GM12878 (cell line): ENCODE data around the gene MTFP1. TPM values are rescaled to one million over a fixed set of nuclear protein-coding genes. Genes with fewer than 3 reads are reported as not detected.

Experiments
- ATAC-seq: fragments of 200-7000 bp; cut with Tn5 transposase; 3 replicates; pipeline ENCODE4 v1.9.1; 2020; ENCODE audit warnings: mild to moderate bottlenecking, moderate library complexity
- BruUV-seq: library from RNA; stranded (reverse); fragments of 400-500 nt; replicated peaks from 2 replicates; lab custom pipeline; 2021; lab: Mats Ljungman, UMichigan
- CTCF ChIA-PET: fragments of 300-600 bp; sonication (Branson Sonifier 250); formaldehyde crosslinking; extraction: SDS; loops from one replicate; lab custom pipeline; 2021; ENCODE audit warnings: inconsistent platforms; lab: Yijun Ruan, JAX
- POLR2A ChIA-PET: fragments of 350-600 bp; formaldehyde crosslinking; extraction: SDS; loops from one replicate; lab custom pipeline; 2021; ENCODE audit warnings: inconsistent platforms; lab: Charles Lee
- RAD21 ChIA-PET: fragments of 300-600 bp; sonication (Branson Sonifier 250); formaldehyde crosslinking; loops from one replicate; lab custom pipeline; 2023; ENCODE audit warnings: antibody characterized with exemption; ENCODE audit not compliant: unreplicated experiment; lab: Charles Lee
- SMC1A ChIA-PET: fragments of 300-600 bp; sonication (Branson Sonifier 250); formaldehyde crosslinking; loops from one replicate; lab custom pipeline; 2023; ENCODE audit not compliant: unreplicated experiment, uncharacterized antibody; lab: Charles Lee
- DNase-seq: peaks from one replicate; pipeline ENCODE4 v3.0.0-alpha.2; 2011; ENCODE audit warnings: low read depth, low spot score
- FAIRE-seq: peaks from 3 replicates; lab custom pipeline; 2011; peaks lifted over from hg19 to GRCh38; lab: Jason Lieb, UNC
- H2AFZ ChIP-seq: 2 replicates; pipeline ENCODE4 v1.6.0; 2011; ENCODE audit warnings: low read depth, low read length, control low read depth; ENCODE audit not compliant: control insufficient read depth
- H3K27ac ChIP-seq: 2 replicates; pipeline ENCODE4 v1.5.1; 2011; ENCODE audit warnings: control low read depth; ENCODE audit not compliant: control insufficient read depth, insufficient read depth
- H3K27me3 ChIP-seq, 2 experiments: replicated peaks in 1 of 2; 2 replicates each; pipeline versions ENCODE4 v1.6.0 to v1.6.1; 2011; ENCODE audit warnings: low read length in 1 of 2; ENCODE audit not compliant: control insufficient read depth in 2 of 2, insufficient read depth in 2 of 2
- H3K36me3 ChIP-seq, 2 experiments: 2 replicates each; pipeline ENCODE4 v1.5.1; 2011; ENCODE audit warnings: low read length in 1 of 2; ENCODE audit not compliant: control insufficient read depth in 2 of 2, insufficient read depth in 2 of 2
- H3K4me1 ChIP-seq: 2 replicates; pipeline ENCODE4 v1.6.1; 2011; ENCODE audit warnings: mild to moderate bottlenecking, low read length, moderate library complexity, mixed read lengths; ENCODE audit not compliant: control insufficient read depth, insufficient read depth
- H3K4me2 ChIP-seq: 2 replicates; pipeline ENCODE4 v1.6.0; 2011; ENCODE audit warnings: control low read depth; ENCODE audit not compliant: control insufficient read depth, insufficient read depth
- H3K4me3 ChIP-seq: fragments of 200-600 bp; sonication (generic); 2 replicates; pipeline ENCODE4 v1.5.1; 2016
- H3K79me2 ChIP-seq: 2 replicates; pipeline ENCODE4 v1.6.0; 2011; ENCODE audit warnings: low read length; ENCODE audit not compliant: control insufficient read depth, insufficient read depth
- H3K9ac ChIP-seq: 2 replicates; pipeline ENCODE4 v1.8.0; 2011; ENCODE audit warnings: low read length, control low read depth, mixed read lengths; ENCODE audit not compliant: control insufficient read depth, insufficient read depth
- H3K9me3 ChIP-seq: replicated peaks from 3 replicates; pipeline ENCODE4 v1.5.1; 2011; ENCODE audit warnings: mild to moderate bottlenecking, low read length; ENCODE audit not compliant: control insufficient read depth, insufficient read depth
- H4K20me1 ChIP-seq: 2 replicates; pipeline ENCODE4 v1.6.0; 2011; ENCODE audit not compliant: control insufficient read depth, insufficient read depth
- BACH1 ChIP-seq: fragments of 450-650 bp; IDR thresholded peaks from 2 replicates; pipeline ENCODE4 v1.6.1; 2017; ENCODE audit warnings: mild to moderate bottlenecking, borderline replicate concordance
- CTCF ChIP-seq, 3 experiments: IDR thresholded peaks in 2 of 3; conservative IDR thresholded peaks in 1 of 3; 2 replicates each; pipeline ENCODE4 v1.5.1; 2011; ENCODE audit warnings: low read depth in 3 of 3, low read length in 3 of 3, mild to moderate bottlenecking in 3 of 3, control low read depth in 2 of 3, moderate library complexity in 2 of 3, inconsistent platforms in 1 of 3, mixed read lengths in 1 of 3; ENCODE audit not compliant: control insufficient read depth in 2 of 3, insufficient read depth in 1 of 3; ENCODE audit errors: extremely low read depth in 1 of 3
- FOXM1 ChIP-seq: IDR thresholded peaks from 2 replicates; pipeline ENCODE4 v1.6.1; 2012; ENCODE audit warnings: low read depth, mild to moderate bottlenecking, inconsistent platforms, low read length, moderate library complexity
- HDAC2 ChIP-seq: fragments of 200-600 bp; sonication (generic); IDR thresholded peaks from 2 replicates; pipeline ENCODE4 v1.6.1; 2017
- MTA3 ChIP-seq: IDR thresholded peaks from 2 replicates; pipeline ENCODE4 v1.6.1; 2012; ENCODE audit warnings: low read length, inconsistent platforms, borderline replicate concordance
- MXI1 ChIP-seq: fragments of 150-350 bp; IDR thresholded peaks from 2 replicates; pipeline ENCODE4 v1.6.1; 2011; ENCODE audit warnings: low read depth, mild to moderate bottlenecking, inconsistent platforms, low read length, improper control_type of control experiment
- NR2C1 ChIP-seq: fragments of 450-650 bp; IDR thresholded peaks from 2 replicates; pipeline ENCODE4 v1.6.1; 2017; ENCODE audit warnings: antibody characterized with exemption, mild to moderate bottlenecking, moderate library complexity
- PKNOX1 ChIP-seq: fragments of 450-650 bp; IDR thresholded peaks from 2 replicates; pipeline ENCODE4 v1.6.1; 2016; ENCODE audit warnings: mild to moderate bottlenecking
- POLR2AphosphoS2 ChIP-seq: IDR thresholded peaks from 2 replicates; pipeline ENCODE4 v1.6.1; 2011; ENCODE audit warnings: low read depth, mild to moderate bottlenecking, low read length, improper control_type of control experiment, moderate library complexity
- POLR2AphosphoS5 ChIP-seq: IDR thresholded peaks from 2 replicates; pipeline ENCODE4 v1.6.1; 2011; ENCODE audit warnings: mild to moderate bottlenecking, low read length, inconsistent platforms
- RB1 ChIP-seq: fragments of 450-650 bp; formaldehyde crosslinking; IDR thresholded peaks from 2 replicates; pipeline ENCODE4 v1.6.1; 2017; ENCODE audit warnings: mild to moderate bottlenecking, borderline replicate concordance
- RBBP5 ChIP-seq: fragments of 200-600 bp; sonication (generic); conservative IDR thresholded peaks from 2 replicates; pipeline ENCODE4 v1.6.1; 2016
- RUNX3 ChIP-seq: IDR thresholded peaks from 2 replicates; pipeline ENCODE4 v1.6.1; 2012; ENCODE audit warnings: low read length, inconsistent platforms
- SMARCA5 ChIP-seq: fragments of 450-650 bp; IDR thresholded peaks from 2 replicates; pipeline ENCODE4 v1.6.1; 2017; ENCODE audit warnings: mild to moderate bottlenecking
- TCF3 ChIP-seq: IDR thresholded peaks from 2 replicates; pipeline ENCODE4 v1.6.1; 2012; ENCODE audit warnings: low read depth, mild to moderate bottlenecking, low read length, borderline replicate concordance; ENCODE audit not compliant: insufficient read depth
- ZNF217 ChIP-seq: fragments of 450-650 bp; IDR thresholded peaks from 2 replicates; pipeline ENCODE4 v1.6.1; 2017; ENCODE audit warnings: antibody characterized with exemption, mild to moderate bottlenecking
- ZNF24 ChIP-seq: fragments of 450-650 bp; IDR thresholded peaks from 2 replicates; pipeline ENCODE4 v1.6.1; 2017; ENCODE audit warnings: antibody characterized with exemption, mild to moderate bottlenecking
- WGBS: methylation state at CpG from one replicate; pipeline ENCODE4 v1.1.6; 2016; ENCODE audit warnings: low lambda C conversion rate; ENCODE audit not compliant: insufficient replicate concordance, insufficient coverage; ENCODE audit errors: missing lambda C conversion rate; 5-methylcytosine and 5-hydroxymethylcytosine counted together
- in situ Hi-C: fragments of 300-500 bp; cut with MboI; formaldehyde crosslinking; loops from 9 replicates; pipeline ENCODE4 v1.14.3; 2018; ENCODE audit warnings: mixed read lengths
- intact Hi-C: fragments of 100-400 bp; cut with micrococcal nuclease; formaldehyde crosslinking; loops from one replicate; pipeline ENCODE4 v1.14.2; 2022; ENCODE audit not compliant: unreplicated experiment
- polyA plus RNA-seq, 11 experiments: library from polyadenylated mRNA; depleted of rRNA in 4 of 11; unstranded in 6 of 11; stranded (reverse) in 5 of 11; fragments of >200 nt; fragmentation: Nextera tagmentation in 4 of 11; fragmentation: Illumina TruSeq in 1 of 11; extraction: Ambion mirVana in 4 of 11; extraction: Trizol in 1 of 11; gene quantifications; 1 replicate in 1 of 11; 2 replicates in 10 of 11; pipeline versions ENCODE4 v1.2.1 to v1.2.3, GENCODE V29; 2011 to 2016; ENCODE audit warnings: inconsistent platforms in 2 of 11, missing spikeins in 2 of 11, low read depth in 1 of 11
- total RNA-seq, 4 experiments: library from RNA; depleted of rRNA in 3 of 4; stranded (reverse); fragments of >200 nt in 3 of 4; fragmentation: Illumina TruSeq in 1 of 4; extraction: Trizol in 1 of 4; gene quantifications; 2 replicates each; pipeline versions ENCODE4 v1.2.1 to v1.2.3, GENCODE V29; 2013 to 2021

The MTFP1 gene
- total and polyA plus RNA-seq, 10 of the 15 experiments (the other 5 are each of a cell fraction or from before 2014, with no cell fraction given) = 20.5 to 133 (median 59.8) TPM

GRCh38 chr22:30423959-30424533 is 1.5 kb upstream of the MTFP1 start (continued):
- TF ChIP-seq FOXM1 = no peak
- TF ChIP-seq POLR2AphosphoS2 = 0 out of 2 replicates have a peak, but pooled peaks have one; percentile 65
- 0 out of 2 replicates have a peak, but pooled peaks have one; percentile 50 for TF ChIP-seq RB1
- TF ChIP-seq PKNOX1 = peak; percentile 76
- no peak for TF ChIP-seq ZNF217
- peak; percentile 75 for TF ChIP-seq NR2C1

- TF ChIP-seq SMARCA5 (peak; percentile 29; the same call in 1 of the 2 replicates), HDAC2 (no peak), POLR2AphosphoS5 (no peak), MTA3 (0 out of 2 replicates have a peak, but pooled peaks have one; percentile 58), CTCF (IDR thresholded peaks at IDR 0.05 in 2 of 3, conservative IDR thresholded peaks at IDR 0.05 in 1 of 3; ENCODE audit: control insufficient read depth in 2 of 3, extremely low read depth in 1 of 3, insufficient read depth in 1 of 3, low read depth in 3 of 3, low read length in 3 of 3) (peak in 1 of 3 experiments; percentile 15; a peak in 1 of 6 replicates), MXI1 (no peak), BACH1 (no peak), RBBP5 (no peak), RUNX3 (peak; percentile 2; the same call in 1 of the 2 replicates), ZNF24 (peak; percentile 39; the same call in 1 of the 2 replicates), TCF3 (no peak)
Observed at GRCh38 chr22:30424534-30425326, 838 bp upstream of the MTFP1 start.

More at GRCh38 chr22:30424534-30425326, 838 bp upstream of the MTFP1 start:
- H3K9me3 ChIP-seq = no peaks in the 10 kb centered on the region; the same call in 2 of the 3 replicates
- no peaks in the 10 kb centered on the region for H4K20me1 ChIP-seq
- SMC1A ChIA-PET = interaction anchor here (0.6 to 6.0 kb wide), 19 partner anchors 9 to 183 kb away, joined by 3 to 69 read pairs (median 4); partner anchors contain the start of genes CASTOR1, RNF215 and TCN2
- no peak for DNase-seq
- no peak for ATAC-seq
- in situ Hi-C loops (no loop called here), intact Hi-C loops (loop anchor here (1.0 kb wide), 1 partner anchor 33 kb away; no protein-coding TSS in a partner anchor)
- peak overlapping the region; percentile 85 for H3K9ac ChIP-seq
- H3K4me1 ChIP-seq = peaks cover 22% of the 10 kb centered on the region
- H2AFZ ChIP-seq = peak overlapping the region; percentile 67
- POLR2A ChIA-PET = interaction anchor here (0.6 to 6.4 kb wide), 25 partner anchors 9 to 1368 kb away, joined by 3 to 60 read pairs (median 4); partner anchors contain the start of genes MTMR3, PIK3IP1, SEC14L2 and SF3A1
- H3K27ac ChIP-seq = peak overlapping the region; percentile 82
- peaks cover 3 to 16% of the 10 kb centered on the region in 2 experiments; a peak in 2 of 4 replicates for H3K36me3 ChIP-seq
- peak overlapping the region; percentile 99 for H3K4me2 ChIP-seq
- peak overlapping the region; percentile 65 for H3K4me3 ChIP-seq
- 30% methylated on average over 20 of the region's 20 CpGs for WGBS
- no peak for FAIRE-seq
- no TSS peak for BruUV-seq
- CTCF ChIA-PET = interaction anchor here (0.7 to 7.5 kb wide), 21 partner anchors 9 to 317 kb away, joined by 3 to 172 read pairs (median 4); partner anchors contain the start of genes CASTOR1, RNF215 and SEC14L2
- peaks cover 45% of the 10 kb centered on the region for H3K79me2 ChIP-seq
- no peaks in the 10 kb centered on the region for H3K27me3 ChIP-seq
- RAD21 ChIA-PET = interaction anchor here (0.7 to 7.3 kb wide), 13 partner anchors 20 to 330 kb away, joined by 3 to 137 read pairs (median 4); partner anchors contain the start of genes CASTOR1, CCDC157, RNF215 and SEC14L2
